ENCODE data around the gene CELF5.
"Not testable (repeated sequence)": the region's sequence is repeated elsewhere in the genome, so short reads cannot be mapped to it uniquely, and the experiment has no call there.

CELF5 gene

DNA sequence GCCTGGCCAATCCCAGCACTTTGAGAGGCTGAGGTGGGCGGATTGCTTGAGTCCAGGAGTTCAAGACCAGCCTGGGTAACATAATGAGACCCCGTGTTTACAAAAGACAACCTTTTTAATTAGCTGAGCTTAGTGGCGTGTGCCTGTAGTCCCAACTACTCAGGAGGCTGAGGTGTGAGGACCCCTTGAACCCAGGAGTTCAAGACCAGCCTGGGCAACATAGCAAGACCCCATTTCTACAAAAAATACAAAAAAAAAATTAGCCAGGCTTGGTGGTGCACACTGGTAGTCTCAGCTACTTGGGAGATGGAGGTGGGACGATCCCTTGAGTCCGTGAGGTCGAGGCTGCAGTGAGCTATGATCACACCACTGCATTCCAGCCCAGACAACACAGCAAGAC, 66.4 kb downstream of the CELF5 start:
- H4K91ac ChIP-seq (ENCODE audit: low read depth, low read length, poor library complexity); H2BK15ac ChIP-seq (ENCODE audit: low read length); H3K4me3 ChIP-seq (ENCODE audit: low read length in 2 of 2); H2BK5ac ChIP-seq (ENCODE audit: low read length); H3K4ac ChIP-seq (ENCODE audit: low read length); H2BK120ac ChIP-seq (ENCODE audit: low read depth, low read length); H3K4me1 ChIP-seq (ENCODE audit: control insufficient read depth in 2 of 2, insufficient read depth in 1 of 2, low read depth in 1 of 2, low read length in 2 of 2); H3K23ac ChIP-seq (ENCODE audit: low read depth, low read length, poor library complexity); H2AK5ac ChIP-seq (ENCODE audit: low read depth, low read length); H3K14ac ChIP-seq (ENCODE audit: low read length); H3K27ac ChIP-seq (replicated peaks; ENCODE audit: low read length); H3K9ac ChIP-seq (ENCODE audit: low read depth, low read length, poor library complexity); H3K79me1 ChIP-seq (ENCODE audit: low read depth, low read length); H3K18ac ChIP-seq (ENCODE audit: low read length); H3K27me3 ChIP-seq (ENCODE audit: control insufficient read depth in 3 of 3, insufficient read depth in 3 of 3, low read depth in 1 of 3, low read length in 3 of 3); H2AFZ ChIP-seq (ENCODE audit: low read length); H3K4me2 ChIP-seq (ENCODE audit: insufficient read depth, low read length, poor library complexity, severe bottlenecking); H2BK12ac ChIP-seq (ENCODE audit: low read length); H4K8ac ChIP-seq (ENCODE audit: low read depth, low read length); DNase-seq (ENCODE audit: low spot score); H3K9me3 ChIP-seq (replicated peaks in 1 of 2; ENCODE audit: control insufficient read depth in 2 of 2, insufficient read depth in 1 of 2, low read depth in 1 of 2, low read length in 2 of 2); H3K36me3 ChIP-seq (replicated peaks in 1 of 2; ENCODE audit: control insufficient read depth in 2 of 2, insufficient read depth in 2 of 2, low read length in 2 of 2): not testable (repeated sequence)
- WGBS, 2 donors (ENCODE audit: extremely low coverage in 2 of 2, insufficient read length in 2 of 2, insufficient replicate concordance in 1 of 2) = no CpG with 5 or more reads among the region's 6 CpGs

DNA sequence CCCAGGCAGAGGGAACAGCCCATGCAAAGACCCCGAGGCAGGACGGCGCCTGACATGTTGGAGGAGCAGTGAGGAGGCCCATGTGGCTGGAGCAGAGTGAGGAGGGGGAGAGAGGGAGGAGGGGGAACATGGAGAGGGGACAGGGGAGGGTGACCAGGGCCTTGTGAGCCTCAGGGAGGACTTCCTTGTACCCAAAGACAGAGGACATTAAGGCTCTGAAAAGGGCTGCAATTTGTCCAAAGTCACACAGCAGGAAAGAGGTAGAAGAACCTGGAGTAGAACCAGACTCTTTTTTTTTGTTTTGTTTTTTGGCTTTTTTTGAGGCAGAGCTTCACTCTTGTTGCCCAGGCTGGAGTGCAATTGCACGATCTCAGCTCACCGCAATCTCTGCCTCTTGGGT, 67.2 kb downstream of the CELF5 start:
- Histone ChIP-seq H2BK12ac (ENCODE audit: low read length) (no peak overlapping the region), H3K4me2 (ENCODE audit: insufficient read depth, low read length, poor library complexity, severe bottlenecking) (no peak overlapping the region), H2BK15ac (ENCODE audit: low read length) (no peak overlapping the region), H3K9ac (ENCODE audit: low read depth, low read length, poor library complexity) (no peak overlapping the region), H3K27ac (replicated peaks; ENCODE audit: low read length) (no peak overlapping the region), H3K36me3 (replicated peaks in 1 of 2; ENCODE audit: control insufficient read depth in 2 of 2, insufficient read depth in 2 of 2, low read length in 2 of 2) (no peaks in the 10 kb centered on the region), H2BK120ac (ENCODE audit: low read depth, low read length) (no peak overlapping the region), H3K79me1 (ENCODE audit: low read depth, low read length) (peaks cover 2% of the 10 kb centered on the region), H4K8ac (ENCODE audit: low read depth, low read length) (no peak overlapping the region), H2BK5ac (ENCODE audit: low read length) (no peak overlapping the region), H3K18ac (ENCODE audit: low read length) (no peak overlapping the region), H3K27me3 (ENCODE audit: control insufficient read depth in 3 of 3, insufficient read depth in 3 of 3, low read depth in 1 of 3, low read length in 3 of 3) (no peaks in the 10 kb centered on the region), H3K4ac (ENCODE audit: low read length) (no peak overlapping the region), H3K9me3 (replicated peaks in 1 of 2; ENCODE audit: control insufficient read depth in 2 of 2, insufficient read depth in 1 of 2, low read depth in 1 of 2, low read length in 2 of 2) (no peaks in the 10 kb centered on the region), H3K4me1 (ENCODE audit: control insufficient read depth in 2 of 2, insufficient read depth in 1 of 2, low read depth in 1 of 2, low read length in 2 of 2) (no peaks in the 10 kb centered on the region), H2AK5ac (ENCODE audit: low read depth, low read length) (no peak overlapping the region), H3K14ac (ENCODE audit: low read length) (no peak overlapping the region), H3K4me3 (ENCODE audit: low read length in 2 of 2) (no peak overlapping the region), H2AFZ (ENCODE audit: low read length) (no peak overlapping the region), H3K23ac (ENCODE audit: low read depth, low read length, poor library complexity) (no peak overlapping the region), H4K91ac (ENCODE audit: low read depth, low read length, poor library complexity) (no peak overlapping the region)
- no CpG with 5 or more reads among the region's 5 CpGs for WGBS, 2 donors (ENCODE audit: extremely low coverage in 2 of 2, insufficient read length in 2 of 2, insufficient replicate concordance in 1 of 2)
- no peak for DNase-seq (ENCODE audit: low spot score)

DNA sequence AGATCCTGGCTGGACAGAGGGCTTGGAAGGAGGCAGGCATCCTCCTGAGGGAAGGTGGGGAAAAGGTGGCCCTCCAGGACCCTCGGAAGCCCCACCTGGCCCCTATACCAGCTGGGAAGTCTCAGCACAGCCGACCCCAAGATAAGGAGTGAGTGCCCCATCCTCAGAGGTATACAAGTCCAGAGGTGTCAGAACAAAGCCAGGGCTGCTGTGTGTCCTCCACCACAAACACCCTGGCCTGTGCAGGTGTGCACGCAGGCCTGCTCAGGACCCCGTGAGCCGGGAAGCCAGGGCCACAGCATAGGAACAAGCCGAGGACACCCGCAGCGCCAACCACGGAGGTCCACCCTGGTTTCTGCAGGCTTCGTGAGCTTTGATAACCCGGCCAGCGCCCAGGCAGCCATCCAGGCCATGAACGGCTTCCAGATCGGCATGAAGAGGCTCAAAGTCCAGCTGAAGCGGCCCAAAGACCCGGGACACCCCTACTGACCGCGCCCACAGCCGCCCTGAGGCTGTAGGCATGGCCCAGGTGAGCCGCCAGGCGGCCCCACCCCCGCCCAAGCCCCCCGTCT, 68.6 kb downstream of the CELF5 start:
- Histone ChIP-seq H3K4me3 (ENCODE audit: low read length in 2 of 2) (no peak overlapping the region), H4K8ac (ENCODE audit: low read depth, low read length) (no peak overlapping the region), H2BK12ac (ENCODE audit: low read length) (no peak overlapping the region), H3K9ac (ENCODE audit: low read depth, low read length, poor library complexity) (no peak overlapping the region), H3K23ac (ENCODE audit: low read depth, low read length, poor library complexity) (no peak overlapping the region), H3K4me2 (ENCODE audit: insufficient read depth, low read length, poor library complexity, severe bottlenecking) (no peak overlapping the region), H2AK5ac (ENCODE audit: low read depth, low read length) (no peak overlapping the region), H3K27ac (replicated peaks; ENCODE audit: low read length) (no peak overlapping the region), H2BK5ac (ENCODE audit: low read length) (no peak overlapping the region), H3K9me3 (replicated peaks in 1 of 2; ENCODE audit: control insufficient read depth in 2 of 2, insufficient read depth in 1 of 2, low read depth in 1 of 2, low read length in 2 of 2) (no peaks in the 10 kb centered on the region), H2AFZ (ENCODE audit: low read length) (no peak overlapping the region), H3K4me1 (ENCODE audit: control insufficient read depth in 2 of 2, insufficient read depth in 1 of 2, low read depth in 1 of 2, low read length in 2 of 2) (no peaks in the 10 kb centered on the region), H4K91ac (ENCODE audit: low read depth, low read length, poor library complexity) (no peak overlapping the region), H3K36me3 (replicated peaks in 1 of 2; ENCODE audit: control insufficient read depth in 2 of 2, insufficient read depth in 2 of 2, low read length in 2 of 2) (no peaks in the 10 kb centered on the region), H3K27me3 (ENCODE audit: control insufficient read depth in 3 of 3, insufficient read depth in 3 of 3, low read depth in 1 of 3, low read length in 3 of 3) (no peaks in the 10 kb centered on the region), H3K79me1 (ENCODE audit: low read depth, low read length) (peaks cover 2% of the 10 kb centered on the region), H2BK15ac (ENCODE audit: low read length) (no peak overlapping the region), H3K18ac (ENCODE audit: low read length) (no peak overlapping the region), H3K4ac (ENCODE audit: low read length) (no peak overlapping the region), H2BK120ac (ENCODE audit: low read depth, low read length) (no peak overlapping the region), H3K14ac (ENCODE audit: low read length) (peak overlapping the region; percentile 21)
- DNase-seq (ENCODE audit: low spot score) = no peak
- WGBS, 2 donors (ENCODE audit: extremely low coverage in 2 of 2, insufficient read length in 2 of 2, insufficient replicate concordance in 1 of 2) = no CpG with 5 or more reads among the region's 23 CpGs

DNA sequence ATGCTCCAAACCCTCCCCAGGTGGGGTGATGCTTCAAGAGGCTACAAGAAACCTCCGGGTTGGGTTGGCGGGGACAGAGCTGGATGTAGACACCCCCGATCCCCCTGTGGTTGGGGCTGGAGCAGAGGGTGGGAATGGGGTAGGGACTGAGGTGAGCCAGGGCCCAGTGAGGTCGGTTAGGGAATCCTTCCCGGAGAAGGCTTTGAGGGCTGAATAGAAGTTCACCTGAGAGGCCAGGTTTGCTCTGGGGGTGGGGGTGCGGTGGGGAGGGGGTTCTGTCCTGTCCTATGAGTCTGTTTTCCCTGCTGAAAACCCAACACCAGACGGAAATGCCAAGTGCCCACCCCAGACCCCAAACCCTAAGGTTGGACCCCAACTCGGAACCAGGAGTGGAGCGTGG, 69.1 kb downstream of the CELF5 start:
- peaks cover 2% of the 10 kb centered on the region for H3K79me1 ChIP-seq (ENCODE audit: low read depth, low read length)
- H3K36me3 ChIP-seq (replicated peaks in 1 of 2; ENCODE audit: control insufficient read depth in 2 of 2, insufficient read depth in 2 of 2, low read length in 2 of 2) = no peaks in the 10 kb centered on the region
- no peak for DNase-seq (ENCODE audit: low spot score)
- H4K91ac ChIP-seq (ENCODE audit: low read depth, low read length, poor library complexity) = no peak overlapping the region
- no peak overlapping the region for H3K4me2 ChIP-seq (ENCODE audit: insufficient read depth, low read length, poor library complexity, severe bottlenecking)
- no peak overlapping the region for H2BK5ac ChIP-seq (ENCODE audit: low read length)
- H3K4me1 ChIP-seq (ENCODE audit: control insufficient read depth in 2 of 2, insufficient read depth in 1 of 2, low read depth in 1 of 2, low read length in 2 of 2) = no peaks in the 10 kb centered on the region
- no peak overlapping the region for H2AFZ ChIP-seq (ENCODE audit: low read length)
- no peak overlapping the region for H4K8ac ChIP-seq (ENCODE audit: low read depth, low read length)
- no peak overlapping the region for H2BK15ac ChIP-seq (ENCODE audit: low read length)
- no peak overlapping the region for H3K4ac ChIP-seq (ENCODE audit: low read length)
- WGBS, 2 donors (ENCODE audit: extremely low coverage in 2 of 2, insufficient read length in 2 of 2, insufficient replicate concordance in 1 of 2) = no CpG with 5 or more reads among the region's 9 CpGs
- H3K27ac ChIP-seq (replicated peaks; ENCODE audit: low read length) = no peak overlapping the region
- no peak overlapping the region for H2BK12ac ChIP-seq (ENCODE audit: low read length)
- no peak overlapping the region for H2BK120ac ChIP-seq (ENCODE audit: low read depth, low read length)
- no peak overlapping the region for H3K9ac ChIP-seq (ENCODE audit: low read depth, low read length, poor library complexity)
- no peak overlapping the region for H3K23ac ChIP-seq (ENCODE audit: low read depth, low read length, poor library complexity)
- H3K4me3 ChIP-seq (ENCODE audit: low read length in 2 of 2) = no peak overlapping the region
- H3K27me3 ChIP-seq (ENCODE audit: control insufficient read depth in 3 of 3, insufficient read depth in 3 of 3, low read depth in 1 of 3, low read length in 3 of 3) = no peaks in the 10 kb centered on the region
- H2AK5ac ChIP-seq (ENCODE audit: low read depth, low read length) = no peak overlapping the region
- no peak overlapping the region for H3K18ac ChIP-seq (ENCODE audit: low read length)
- H3K9me3 ChIP-seq (replicated peaks in 1 of 2; ENCODE audit: control insufficient read depth in 2 of 2, insufficient read depth in 1 of 2, low read depth in 1 of 2, low read length in 2 of 2) = no peaks in the 10 kb centered on the region
- no peak overlapping the region for H3K14ac ChIP-seq (ENCODE audit: low read length)
